Mesothelial cell of epicardium (in vitro differentiated cells): Measurements from ENCODE around the gene B3GNT2. TPM values are rescaled to one million over a fixed set of nuclear protein-coding genes. Genes with fewer than 3 reads are reported as not detected.

ENCODE experiments used
- DNase-seq, 2 experiments: peaks; one replicate each; pipeline ENCODE4 v3.0.0; 2021; ENCODE audit warnings: low spot score in 2 of 2; ENCODE audit not compliant: unreplicated experiment in 2 of 2
- H3K27ac Mint-ChIP-seq: 2 replicates; pipeline ENCODE4 v1.8.0; 2021; ENCODE audit warnings: mixed read lengths
- H3K27me3 Mint-ChIP-seq: 2 replicates; pipeline ENCODE4 v1.8.0; 2021; ENCODE audit warnings: low read depth, mixed read lengths
- H3K36me3 Mint-ChIP-seq: 2 replicates; pipeline ENCODE4 v1.8.0; 2021; ENCODE audit warnings: mixed read lengths
- H3K4me1 Mint-ChIP-seq: 2 replicates; pipeline ENCODE4 v1.8.0; 2021; ENCODE audit warnings: mixed read lengths
- H3K4me3 Mint-ChIP-seq: 2 replicates; pipeline ENCODE4 v1.8.0; 2021; ENCODE audit warnings: mild to moderate bottlenecking, moderate library complexity, mixed read lengths
- H3K9me3 Mint-ChIP-seq: 2 replicates; pipeline ENCODE4 v1.8.0; 2021; ENCODE audit warnings: mixed read lengths
- total RNA-seq: library from RNA; stranded (reverse); gene quantifications from 3 replicates; pipeline ENCODE4 v1.2.1, GENCODE V29; 2021
- TF ChIP-seq, protein P1 (sequence below): fragments of 200-600 bp; sonication (generic); IDR thresholded peaks from one replicate; pipeline ENCODE4 v1.5.0; 2021; ENCODE audit warnings: antibody characterized with exemption; ENCODE audit not compliant: unreplicated experiment

B3GNT2 gene
- total RNA-seq, 1 donor from 2014 or later, result 24.8 TPM

DNA sequence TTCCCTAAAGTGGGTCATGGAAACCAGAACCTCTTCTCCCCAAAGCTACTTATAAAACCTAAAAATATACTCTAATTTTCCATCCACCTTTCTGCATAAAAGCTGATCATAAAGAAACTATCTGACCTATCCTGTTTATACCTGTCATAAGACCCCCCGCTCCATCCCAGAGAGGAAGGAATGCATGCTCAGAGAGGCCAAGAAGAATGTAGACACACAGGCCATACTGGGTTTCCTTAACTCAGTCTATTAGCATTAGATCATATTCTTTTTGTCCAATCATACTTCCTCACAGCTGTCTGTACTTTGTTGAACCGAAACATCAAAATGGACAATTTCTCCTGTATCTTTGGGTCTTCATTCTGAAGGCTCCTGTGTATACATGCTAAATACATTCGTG lies 52.3 kb downstream of the B3GNT2 start:
- H3K36me3 Mint-ChIP-seq, result no peaks in the 10 kb centered on the region
- DNase-seq, result no peak
- peak overlapping the region; percentile 47 for H3K27ac Mint-ChIP-seq
- no peaks in the 10 kb centered on the region for H3K27me3 Mint-ChIP-seq
- H3K4me3 Mint-ChIP-seq, result no peak overlapping the region
- peaks cover 6% of the 10 kb centered on the region for H3K4me1 Mint-ChIP-seq
- peaks cover 7% of the 10 kb centered on the region for H3K9me3 Mint-ChIP-seq
- TF ChIP-seq, protein P1, sequence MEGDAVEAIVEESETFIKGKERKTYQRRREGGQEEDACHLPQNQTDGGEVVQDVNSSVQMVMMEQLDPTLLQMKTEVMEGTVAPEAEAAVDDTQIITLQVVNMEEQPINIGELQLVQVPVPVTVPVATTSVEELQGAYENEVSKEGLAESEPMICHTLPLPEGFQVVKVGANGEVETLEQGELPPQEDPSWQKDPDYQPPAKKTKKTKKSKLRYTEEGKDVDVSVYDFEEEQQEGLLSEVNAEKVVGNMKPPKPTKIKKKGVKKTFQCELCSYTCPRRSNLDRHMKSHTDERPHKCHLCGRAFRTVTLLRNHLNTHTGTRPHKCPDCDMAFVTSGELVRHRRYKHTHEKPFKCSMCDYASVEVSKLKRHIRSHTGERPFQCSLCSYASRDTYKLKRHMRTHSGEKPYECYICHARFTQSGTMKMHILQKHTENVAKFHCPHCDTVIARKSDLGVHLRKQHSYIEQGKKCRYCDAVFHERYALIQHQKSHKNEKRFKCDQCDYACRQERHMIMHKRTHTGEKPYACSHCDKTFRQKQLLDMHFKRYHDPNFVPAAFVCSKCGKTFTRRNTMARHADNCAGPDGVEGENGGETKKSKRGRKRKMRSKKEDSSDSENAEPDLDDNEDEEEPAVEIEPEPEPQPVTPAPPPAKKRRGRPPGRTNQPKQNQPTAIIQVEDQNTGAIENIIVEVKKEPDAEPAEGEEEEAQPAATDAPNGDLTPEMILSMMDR, result no peak

DNA sequence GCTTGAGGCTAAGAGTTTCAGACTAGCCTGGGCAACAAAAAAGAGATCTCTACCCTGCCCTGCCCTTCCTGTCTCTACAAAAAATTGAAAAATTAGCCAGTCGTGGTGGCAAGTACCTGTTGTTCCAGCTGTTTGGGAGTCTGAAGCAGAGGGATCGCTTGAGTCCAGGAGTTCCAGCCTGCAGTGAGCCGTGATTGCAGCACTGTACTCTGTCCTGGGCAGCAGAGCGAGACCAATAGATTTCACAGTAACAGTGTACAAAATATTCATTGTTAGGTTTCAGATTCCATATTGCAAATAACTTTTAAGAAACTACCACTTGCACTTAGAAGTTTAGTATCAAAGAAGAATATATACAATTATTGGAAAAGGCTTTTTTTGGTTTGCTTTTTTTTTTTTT lies 54.3 kb downstream of the B3GNT2 start:
- Mint-ChIP-seq H3K4me3 (no peak overlapping the region), H3K4me1 (peaks cover 11% of the 10 kb centered on the region), H3K36me3 (no peaks in the 10 kb centered on the region), H3K9me3 (peaks cover 13% of the 10 kb centered on the region), H3K27ac (no peak overlapping the region), H3K27me3 (no peaks in the 10 kb centered on the region)
- TF ChIP-seq, protein P1, result no peak
- no peak for DNase-seq

DNA sequence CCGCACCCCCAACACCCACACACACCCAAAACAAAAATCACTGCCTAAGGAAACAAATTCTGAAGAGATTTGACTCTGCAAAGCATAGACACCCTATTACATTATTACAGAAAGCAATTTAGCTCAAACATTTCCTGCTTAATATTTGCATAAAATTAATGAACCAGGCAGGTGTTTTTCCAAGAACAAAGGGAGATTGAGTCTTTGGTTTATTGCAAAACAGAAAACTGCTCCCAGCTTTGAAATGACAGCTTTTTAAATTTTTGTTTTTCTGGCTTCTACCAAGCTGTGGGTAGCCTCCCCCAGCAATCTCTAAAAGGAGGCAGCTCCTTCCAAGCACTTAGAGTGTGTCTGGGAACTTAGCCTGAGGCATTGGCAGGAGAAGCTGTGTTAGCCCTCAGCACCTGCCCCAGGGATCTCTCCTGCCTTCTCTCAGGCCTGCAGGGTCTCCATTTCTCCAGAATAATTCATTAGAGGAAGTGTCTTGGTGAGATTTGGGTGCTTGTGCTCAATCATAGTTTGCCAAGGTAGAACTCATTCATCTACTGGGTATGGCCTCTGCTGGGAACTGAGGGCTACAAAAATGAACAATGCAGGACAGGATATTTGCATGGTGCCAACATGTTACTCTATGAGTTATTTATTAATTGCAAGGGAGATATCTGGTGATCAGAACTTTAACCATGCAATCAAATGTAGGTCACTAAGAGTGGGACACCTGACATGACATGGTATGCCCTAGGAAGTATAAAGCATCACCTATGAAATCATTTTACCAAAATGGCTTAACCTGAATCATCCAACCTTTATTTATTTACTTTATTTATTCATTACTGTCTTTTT lies 58.7 kb downstream of the B3GNT2 start:
- Mint-ChIP-seq H3K36me3 (no peaks in the 10 kb centered on the region), H3K27me3 (no peaks in the 10 kb centered on the region), H3K4me1 (peaks cover 24% of the 10 kb centered on the region), H3K27ac (no peak overlapping the region), H3K4me3 (no peak overlapping the region), H3K9me3 (peaks cover 13% of the 10 kb centered on the region)
- DNase-seq, result no peak
- TF ChIP-seq, protein P1, result no peak

DNA sequence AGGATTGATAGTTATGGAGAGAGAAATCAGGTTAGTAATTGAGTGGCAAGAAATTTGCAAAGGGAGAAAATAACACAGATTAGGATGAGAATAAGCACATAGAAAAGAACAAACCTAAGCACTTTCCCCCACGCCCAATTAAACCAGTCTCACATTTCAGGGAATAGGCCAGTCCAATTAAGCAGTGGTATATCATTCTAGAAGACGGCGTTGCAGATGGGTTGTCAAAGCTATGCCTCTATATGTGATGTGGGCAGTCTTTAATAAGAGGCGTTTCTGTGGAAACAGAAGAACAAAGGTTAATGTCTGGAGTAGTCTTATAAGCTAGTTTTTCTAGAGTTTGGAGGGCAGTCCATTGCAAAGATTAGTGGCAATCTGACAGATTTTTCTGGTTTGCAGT lies 61.6 kb downstream of the B3GNT2 start:
- TF ChIP-seq, protein P1, result no peak
- H3K36me3 Mint-ChIP-seq, result no peaks in the 10 kb centered on the region
- H3K9me3 Mint-ChIP-seq, result peaks cover 9% of the 10 kb centered on the region
- no peak overlapping the region for H3K27ac Mint-ChIP-seq
- no peak overlapping the region for H3K4me3 Mint-ChIP-seq
- peaks cover 24% of the 10 kb centered on the region for H3K4me1 Mint-ChIP-seq
- H3K27me3 Mint-ChIP-seq, result no peaks in the 10 kb centered on the region
- no peak for DNase-seq

DNA sequence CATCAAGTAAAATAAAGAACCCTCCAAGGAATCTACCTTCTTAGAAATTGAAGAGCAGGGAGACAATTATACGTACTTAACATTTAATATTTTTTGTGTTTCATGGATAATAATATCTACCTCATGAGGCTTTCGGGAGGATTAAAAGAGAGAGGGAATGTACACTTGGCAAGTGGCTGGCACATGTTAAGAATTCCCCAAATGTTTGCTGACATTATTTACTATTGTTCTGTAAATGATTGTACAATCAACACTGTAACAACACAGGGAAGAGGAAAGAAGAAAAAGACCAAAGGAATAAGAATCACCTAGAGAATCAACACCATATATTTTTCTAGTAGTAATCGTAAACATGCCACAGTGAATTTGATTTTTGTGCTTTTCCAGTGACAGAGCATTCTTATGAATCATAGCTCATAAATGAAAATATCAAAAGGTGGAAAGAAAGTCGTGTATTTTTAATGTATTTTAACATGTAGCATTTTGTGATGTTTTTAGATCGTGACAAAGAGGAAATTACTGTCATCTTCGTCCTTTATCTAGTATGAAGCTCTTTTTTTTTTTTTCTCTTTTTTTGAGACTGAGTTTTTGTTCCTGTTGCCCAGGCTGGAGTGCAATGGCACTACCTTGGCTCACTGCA lies 67.3 kb downstream of the B3GNT2 start:
- no peak for DNase-seq
- Mint-ChIP-seq H3K27ac (no peak overlapping the region), H3K36me3 (no peaks in the 10 kb centered on the region), H3K4me3 (no peak overlapping the region), H3K9me3 (no peaks in the 10 kb centered on the region), H3K4me1 (peaks cover 7% of the 10 kb centered on the region), H3K27me3 (no peaks in the 10 kb centered on the region)
- TF ChIP-seq, protein P1, result no peak
